ENCODE results near the gene ING2. TPM values are rescaled to one million over a fixed set of nuclear protein-coding genes. Genes with fewer than 3 reads are reported as not detected.

Gene ING2
- total RNA-seq, 1 experiment from 2014 or later = 4.2 TPM

DNA sequence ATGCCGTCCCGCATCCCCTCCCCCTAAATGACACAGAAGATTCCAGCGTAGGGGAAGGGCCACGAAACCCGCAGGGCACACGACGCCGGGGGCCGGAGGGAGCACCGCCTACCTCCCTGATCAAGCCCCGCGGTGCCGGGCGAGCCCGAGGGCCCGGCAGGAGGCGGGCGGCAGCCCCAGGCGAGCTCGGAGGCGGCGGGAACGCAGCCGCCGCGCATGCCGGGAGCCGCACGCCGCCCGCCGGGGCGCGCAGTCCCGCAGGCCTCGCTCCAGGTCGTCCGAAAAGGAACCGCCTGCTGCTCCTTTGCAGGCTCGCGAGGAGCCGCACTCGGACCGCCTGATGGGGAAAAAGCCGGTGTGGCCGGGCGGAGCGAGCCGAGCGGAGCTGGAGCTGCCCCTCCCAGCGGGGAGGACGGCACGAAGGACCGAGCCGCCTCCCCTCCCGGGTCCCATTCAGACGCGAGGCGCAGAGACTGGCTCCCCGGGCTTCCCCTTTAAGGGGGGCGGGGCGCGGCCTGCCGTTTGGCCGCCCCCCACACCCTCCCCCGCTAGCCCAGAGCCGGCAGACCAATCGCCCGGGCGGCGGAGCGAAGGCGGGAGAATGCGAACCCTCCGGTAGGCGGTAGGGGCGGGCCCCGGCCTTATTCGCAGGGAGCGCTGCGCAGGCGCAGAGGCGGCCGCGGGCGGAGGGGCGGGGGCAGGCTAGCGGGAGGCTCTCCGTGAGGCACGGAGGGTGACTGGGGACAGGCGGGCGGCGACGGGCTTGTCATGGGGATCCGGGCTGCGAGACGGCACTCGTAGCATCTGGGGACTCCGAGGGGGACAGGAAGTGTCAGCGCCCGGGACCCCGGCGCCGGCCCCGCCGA lies 561 bp upstream of the ING2 start:
- H4K20me1 ChIP-seq (ENCODE audit: insufficient read depth) = no peaks in the 10 kb centered on the region
- H3K9ac ChIP-seq (ENCODE audit: low read length) = peak overlapping the region; percentile 76
- H3K4me3 ChIP-seq (replicated peaks in 1 of 2; ENCODE audit: low read depth in 1 of 2, low read length in 2 of 2) = peak overlapping the region; percentile 62 to 69
- ChIA-PET RAD21 (ENCODE audit: low non-redundant PET in 1 of 2, low total read pairs in 2 of 2, uncharacterized antibody in 2 of 2, unreplicated experiment in 2 of 2) (no interaction called here), POLR2A (interaction anchor here (0.7 kb wide), 1 partner anchor 144 kb away, joined by 3 read pairs; no protein-coding TSS in a partner anchor), CTCF (interaction anchor here (0.7 kb wide), 1 partner anchor 96 kb away, joined by 3 read pairs; no protein-coding TSS in a partner anchor)
- peak overlapping the region; percentile 91 for H3K27ac ChIP-seq (ENCODE audit: low read depth, low read length)
- peak; percentile 83 for DNase-seq (ENCODE audit: low read depth, low spot score)
- TF ChIP-seq, protein P1, sequence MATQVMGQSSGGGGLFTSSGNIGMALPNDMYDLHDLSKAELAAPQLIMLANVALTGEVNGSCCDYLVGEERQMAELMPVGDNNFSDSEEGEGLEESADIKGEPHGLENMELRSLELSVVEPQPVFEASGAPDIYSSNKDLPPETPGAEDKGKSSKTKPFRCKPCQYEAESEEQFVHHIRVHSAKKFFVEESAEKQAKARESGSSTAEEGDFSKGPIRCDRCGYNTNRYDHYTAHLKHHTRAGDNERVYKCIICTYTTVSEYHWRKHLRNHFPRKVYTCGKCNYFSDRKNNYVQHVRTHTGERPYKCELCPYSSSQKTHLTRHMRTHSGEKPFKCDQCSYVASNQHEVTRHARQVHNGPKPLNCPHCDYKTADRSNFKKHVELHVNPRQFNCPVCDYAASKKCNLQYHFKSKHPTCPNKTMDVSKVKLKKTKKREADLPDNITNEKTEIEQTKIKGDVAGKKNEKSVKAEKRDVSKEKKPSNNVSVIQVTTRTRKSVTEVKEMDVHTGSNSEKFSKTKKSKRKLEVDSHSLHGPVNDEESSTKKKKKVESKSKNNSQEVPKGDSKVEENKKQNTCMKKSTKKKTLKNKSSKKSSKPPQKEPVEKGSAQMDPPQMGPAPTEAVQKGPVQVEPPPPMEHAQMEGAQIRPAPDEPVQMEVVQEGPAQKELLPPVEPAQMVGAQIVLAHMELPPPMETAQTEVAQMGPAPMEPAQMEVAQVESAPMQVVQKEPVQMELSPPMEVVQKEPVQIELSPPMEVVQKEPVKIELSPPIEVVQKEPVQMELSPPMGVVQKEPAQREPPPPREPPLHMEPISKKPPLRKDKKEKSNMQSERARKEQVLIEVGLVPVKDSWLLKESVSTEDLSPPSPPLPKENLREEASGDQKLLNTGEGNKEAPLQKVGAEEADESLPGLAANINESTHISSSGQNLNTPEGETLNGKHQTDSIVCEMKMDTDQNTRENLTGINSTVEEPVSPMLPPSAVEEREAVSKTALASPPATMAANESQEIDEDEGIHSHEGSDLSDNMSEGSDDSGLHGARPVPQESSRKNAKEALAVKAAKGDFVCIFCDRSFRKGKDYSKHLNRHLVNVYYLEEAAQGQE (IDR thresholded peaks at IDR 0.05; ENCODE audit: low read depth) = no peak
- TF ChIP-seq, protein P2, sequence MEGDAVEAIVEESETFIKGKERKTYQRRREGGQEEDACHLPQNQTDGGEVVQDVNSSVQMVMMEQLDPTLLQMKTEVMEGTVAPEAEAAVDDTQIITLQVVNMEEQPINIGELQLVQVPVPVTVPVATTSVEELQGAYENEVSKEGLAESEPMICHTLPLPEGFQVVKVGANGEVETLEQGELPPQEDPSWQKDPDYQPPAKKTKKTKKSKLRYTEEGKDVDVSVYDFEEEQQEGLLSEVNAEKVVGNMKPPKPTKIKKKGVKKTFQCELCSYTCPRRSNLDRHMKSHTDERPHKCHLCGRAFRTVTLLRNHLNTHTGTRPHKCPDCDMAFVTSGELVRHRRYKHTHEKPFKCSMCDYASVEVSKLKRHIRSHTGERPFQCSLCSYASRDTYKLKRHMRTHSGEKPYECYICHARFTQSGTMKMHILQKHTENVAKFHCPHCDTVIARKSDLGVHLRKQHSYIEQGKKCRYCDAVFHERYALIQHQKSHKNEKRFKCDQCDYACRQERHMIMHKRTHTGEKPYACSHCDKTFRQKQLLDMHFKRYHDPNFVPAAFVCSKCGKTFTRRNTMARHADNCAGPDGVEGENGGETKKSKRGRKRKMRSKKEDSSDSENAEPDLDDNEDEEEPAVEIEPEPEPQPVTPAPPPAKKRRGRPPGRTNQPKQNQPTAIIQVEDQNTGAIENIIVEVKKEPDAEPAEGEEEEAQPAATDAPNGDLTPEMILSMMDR (IDR thresholded peaks at IDR 0.05 in 2 of 3, conservative IDR thresholded peaks at IDR 0.05 in 1 of 3; ENCODE audit: borderline replicate concordance in 1 of 3, insufficient read depth in 1 of 3, low read depth in 2 of 3, low read length in 2 of 3) = no peak
- TF ChIP-seq POLR2AphosphoS5 (IDR thresholded peaks at IDR 0.05; ENCODE audit: low read depth, low read length) (peak; percentile 45; the same call in 1 of the 2 replicates), SIN3A (IDR thresholded peaks at IDR 0.05; ENCODE audit: low read depth) (no peak), SP1 (IDR thresholded peaks at IDR 0.05; ENCODE audit: low read depth) (peak; percentile 82), CBX3 (IDR thresholded peaks at IDR 0.05; ENCODE audit: low read depth) (no peak), RAD21 (IDR thresholded peaks at IDR 0.05; ENCODE audit: low read depth) (peak; percentile 21; the same call in 1 of the 2 replicates), EGR1 (IDR thresholded peaks at IDR 0.05; ENCODE audit: low read depth) (peak; percentile 69), EZH2 (IDR thresholded peaks at IDR 0.05) (no peak), ZFX (IDR thresholded peaks at IDR 0.05) (peak; percentile 50)
- TF ChIP-seq, protein P3, sequence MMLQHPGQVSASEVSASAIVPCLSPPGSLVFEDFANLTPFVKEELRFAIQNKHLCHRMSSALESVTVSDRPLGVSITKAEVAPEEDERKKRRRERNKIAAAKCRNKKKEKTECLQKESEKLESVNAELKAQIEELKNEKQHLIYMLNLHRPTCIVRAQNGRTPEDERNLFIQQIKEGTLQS (IDR thresholded peaks at IDR 0.05) = no peak
- TF ChIP-seq, protein P4, sequence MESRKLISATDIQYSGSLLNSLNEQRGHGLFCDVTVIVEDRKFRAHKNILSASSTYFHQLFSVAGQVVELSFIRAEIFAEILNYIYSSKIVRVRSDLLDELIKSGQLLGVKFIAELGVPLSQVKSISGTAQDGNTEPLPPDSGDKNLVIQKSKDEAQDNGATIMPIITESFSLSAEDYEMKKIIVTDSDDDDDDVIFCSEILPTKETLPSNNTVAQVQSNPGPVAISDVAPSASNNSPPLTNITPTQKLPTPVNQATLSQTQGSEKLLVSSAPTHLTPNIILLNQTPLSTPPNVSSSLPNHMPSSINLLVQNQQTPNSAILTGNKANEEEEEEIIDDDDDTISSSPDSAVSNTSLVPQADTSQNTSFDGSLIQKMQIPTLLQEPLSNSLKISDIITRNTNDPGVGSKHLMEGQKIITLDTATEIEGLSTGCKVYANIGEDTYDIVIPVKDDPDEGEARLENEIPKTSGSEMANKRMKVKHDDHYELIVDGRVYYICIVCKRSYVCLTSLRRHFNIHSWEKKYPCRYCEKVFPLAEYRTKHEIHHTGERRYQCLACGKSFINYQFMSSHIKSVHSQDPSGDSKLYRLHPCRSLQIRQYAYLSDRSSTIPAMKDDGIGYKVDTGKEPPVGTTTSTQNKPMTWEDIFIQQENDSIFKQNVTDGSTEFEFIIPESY (IDR thresholded peaks at IDR 0.05; ENCODE audit: extremely low read depth, insufficient replicate concordance, low read length) = no peak
- TF ChIP-seq, protein P5, sequence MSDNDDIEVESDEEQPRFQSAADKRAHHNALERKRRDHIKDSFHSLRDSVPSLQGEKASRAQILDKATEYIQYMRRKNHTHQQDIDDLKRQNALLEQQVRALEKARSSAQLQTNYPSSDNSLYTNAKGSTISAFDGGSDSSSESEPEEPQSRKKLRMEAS (IDR thresholded peaks at IDR 0.05) = 0 out of 2 replicates have a peak, but pooled peaks have one; percentile 50
- H3K4me1 ChIP-seq (ENCODE audit: control insufficient read depth in 1 of 2, insufficient read depth in 2 of 2, low read length in 2 of 2) = peaks cover 5 to 6% of the 10 kb centered on the region in 2 experiments; a peak in 3 of 4 replicates
- H3K79me2 ChIP-seq (ENCODE audit: insufficient read depth, low read length) = peaks cover 27% of the 10 kb centered on the region; the same call in 1 of the 2 replicates
- H3K4me2 ChIP-seq (ENCODE audit: low read length) = peak overlapping the region; percentile 83
- H3K27me3 ChIP-seq (ENCODE audit: insufficient read depth, low read length) = no peaks in the 10 kb centered on the region
- H3K36me3 ChIP-seq (ENCODE audit: control insufficient read depth in 1 of 2, insufficient read depth in 2 of 2, low read length in 2 of 2) = no peaks in the 10 kb centered on the region
- peak; percentile 84 for ATAC-seq
- H2AFZ ChIP-seq (ENCODE audit: low read depth, low read length, poor library complexity, severe bottlenecking) = no peak overlapping the region
- no peaks in the 10 kb centered on the region for H3K9me3 ChIP-seq (ENCODE audit: control insufficient read depth in 1 of 2, insufficient read depth in 1 of 2, low read depth in 1 of 2, low read length in 2 of 2)
- intact Hi-C loops (cut with micrococcal nuclease) = loop anchor here (10.0 kb wide), 1 partner anchor 151 kb away; the partner anchor contains the start of genes RWDD4 and TRAPPC11
- H3K9me2 ChIP-seq (ENCODE audit: insufficient read depth) = no peaks in the 10 kb centered on the region
- no TSS peak for BruUV-seq (replicated peaks)

Measured in HCT116 (cell line).